ENCODE data around the gene IRF3. TPM values are rescaled to one million over a fixed set of nuclear protein-coding genes. Genes with fewer than 3 reads are reported as not detected.

IRF3 gene
- polyA plus RNA-seq (ENCODE audit: insufficient read length in 3 of 3), result 10 to 100 TPM; 37.6 to 41.5 (median 39.3) TPM

- DNase-seq (ENCODE audit: low read depth in 3 of 3, low spot score in 2 of 3), result peak in 2 of 3 donors; percentile 95
Measured at GRCh38 chr19:49665351-49666119, at the start of gene IRF3, which contains the start of gene BCL2L12. IRF3 (minus strand) TSS chr19:49665857; CDS start chr19:49664838, 1,019 bp downstream. BCL2L12 (plus strand) TSS chr19:49665933; CDS start chr19:49666693, 760 bp downstream.

DNA sequence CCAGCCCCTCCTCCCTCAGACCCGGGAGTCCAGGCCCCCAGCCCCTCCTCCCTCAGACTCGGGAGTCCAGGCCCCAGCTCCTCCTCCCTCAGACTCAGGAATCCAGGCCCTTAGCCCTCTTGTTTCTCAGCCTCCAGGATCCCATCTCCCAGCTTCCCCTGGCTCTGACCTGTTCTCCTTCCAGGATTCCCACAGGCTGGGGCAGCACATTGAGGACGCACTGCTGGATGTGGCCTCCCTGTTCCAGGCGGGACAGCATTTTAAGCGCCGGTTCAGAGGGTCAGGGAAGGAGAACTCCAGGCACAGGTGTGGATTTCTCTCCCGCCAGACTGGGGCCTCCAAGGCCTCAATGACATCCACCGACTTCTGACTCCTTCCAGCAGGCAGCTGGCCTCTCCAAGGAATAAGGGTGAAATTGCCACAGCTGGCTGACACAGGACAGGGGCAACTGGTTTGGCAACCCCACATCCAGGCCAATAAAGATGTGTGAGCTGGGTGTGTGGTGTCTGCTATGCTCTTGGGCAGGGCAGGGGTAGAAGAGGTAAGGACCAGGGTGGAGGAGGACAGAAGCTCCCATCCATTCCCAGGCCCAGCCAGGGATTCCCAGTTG is 47.7 kb upstream of the IRF3 start:
- no peak for DNase-seq (ENCODE audit: low read depth in 3 of 3, low spot score in 2 of 3)

- no peak for DNase-seq (ENCODE audit: low read depth in 3 of 3, low spot score in 2 of 3)
Measured at GRCh38 chr19:49712397-49712859, 46.8 kb upstream of the IRF3 start.

GRCh38 chr19:49710372-49710951 is 44.8 kb upstream of the IRF3 start:
- DNase-seq (ENCODE audit: low read depth in 3 of 3, low spot score in 2 of 3), result no peak

DNA sequence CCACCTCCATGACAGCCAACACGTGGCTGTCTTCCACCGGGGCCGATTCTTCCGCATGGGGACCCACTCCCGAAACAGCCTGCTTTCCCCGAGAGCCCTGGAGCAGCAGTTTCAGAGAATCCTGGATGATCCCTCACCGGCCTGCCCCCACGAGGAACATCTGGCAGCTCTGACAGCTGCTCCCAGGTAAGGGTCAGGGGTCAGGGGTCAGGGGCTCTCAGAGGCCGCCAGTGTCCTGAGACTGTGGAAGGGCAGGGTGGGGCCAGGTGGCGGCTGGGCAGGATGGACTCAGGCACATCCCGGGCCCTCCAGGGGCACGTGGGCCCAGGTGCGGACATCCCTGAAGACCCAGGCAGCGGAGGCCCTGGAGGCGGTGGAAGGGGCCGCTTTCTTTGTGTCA is 40.3 kb upstream of the IRF3 start:
- no peak for DNase-seq (ENCODE audit: low read depth in 3 of 3, low spot score in 2 of 3)

DNA sequence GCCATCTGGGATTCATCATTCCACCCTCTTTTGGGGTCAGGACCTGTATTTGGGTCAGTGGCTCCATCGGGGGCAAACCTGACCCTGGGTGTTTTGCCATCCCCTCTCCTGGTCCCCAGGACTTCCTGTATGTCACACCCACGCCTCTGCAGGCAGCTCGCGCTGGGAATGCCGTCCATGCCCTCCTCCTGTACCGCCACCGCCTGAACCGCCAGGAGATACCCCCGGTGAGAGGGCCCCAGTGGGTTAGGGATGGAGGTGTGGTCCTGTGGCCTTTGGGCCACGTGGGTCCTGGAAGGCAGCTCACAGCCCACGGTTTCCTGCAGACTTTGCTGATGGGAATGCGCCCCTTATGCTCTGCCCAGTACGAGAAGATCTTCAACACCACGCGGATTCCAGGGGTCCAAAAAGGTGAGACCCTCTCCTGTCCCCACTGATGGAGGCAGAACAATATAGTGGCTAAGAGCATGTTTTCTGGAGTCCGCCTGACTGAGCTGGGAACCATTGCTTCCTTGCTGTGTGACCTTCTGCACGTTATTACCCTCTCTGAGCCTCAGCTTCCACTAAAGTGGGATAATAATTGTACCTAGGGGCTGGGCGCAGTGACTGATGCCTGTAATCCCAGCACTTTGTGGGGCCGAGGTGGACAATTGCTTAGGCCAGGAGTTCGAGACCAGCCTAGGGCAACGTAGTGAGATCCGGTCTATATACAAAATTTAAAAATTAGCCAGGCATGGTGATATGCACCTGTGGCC is 39.4 kb upstream of the IRF3 start:
- DNase-seq (ENCODE audit: low read depth in 3 of 3, low spot score in 2 of 3), result no peak

DNA sequence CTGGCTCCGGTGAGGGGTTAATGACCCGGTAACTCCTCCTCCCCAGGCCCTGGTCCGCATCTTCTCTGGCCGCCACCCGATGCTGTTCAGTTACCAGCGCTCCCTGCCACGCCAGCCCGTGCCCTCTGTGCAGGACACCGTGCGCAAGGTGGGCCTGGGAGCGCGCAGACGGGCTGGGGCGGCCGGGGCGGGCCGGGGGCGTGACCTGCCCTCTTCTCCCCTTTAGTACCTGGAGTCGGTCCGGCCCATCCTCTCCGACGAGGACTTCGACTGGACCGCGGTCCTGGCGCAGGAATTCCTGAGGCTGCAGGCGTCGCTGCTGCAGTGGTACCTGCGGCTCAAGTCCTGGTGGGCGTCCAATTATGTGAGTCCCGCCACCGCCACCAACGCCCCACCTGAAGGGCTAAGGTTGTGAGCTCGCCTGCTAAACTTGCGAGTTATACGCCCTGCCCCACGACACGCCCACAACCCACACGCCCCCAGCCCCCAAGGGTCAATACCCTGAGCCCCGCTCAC is 35.7 kb upstream of the IRF3 start:
- DNase-seq (ENCODE audit: low read depth in 3 of 3, low spot score in 2 of 3), result no peak

GRCh38 chr19:49700563-49700962 is 34.9 kb upstream of the IRF3 start:
- DNase-seq (ENCODE audit: low read depth in 3 of 3, low spot score in 2 of 3), result no peak

- DNase-seq (ENCODE audit: low read depth in 3 of 3, low spot score in 2 of 3), result no peak
Measured at GRCh38 chr19:49699364-49699763, 33.7 kb upstream of the IRF3 start.

DNA sequence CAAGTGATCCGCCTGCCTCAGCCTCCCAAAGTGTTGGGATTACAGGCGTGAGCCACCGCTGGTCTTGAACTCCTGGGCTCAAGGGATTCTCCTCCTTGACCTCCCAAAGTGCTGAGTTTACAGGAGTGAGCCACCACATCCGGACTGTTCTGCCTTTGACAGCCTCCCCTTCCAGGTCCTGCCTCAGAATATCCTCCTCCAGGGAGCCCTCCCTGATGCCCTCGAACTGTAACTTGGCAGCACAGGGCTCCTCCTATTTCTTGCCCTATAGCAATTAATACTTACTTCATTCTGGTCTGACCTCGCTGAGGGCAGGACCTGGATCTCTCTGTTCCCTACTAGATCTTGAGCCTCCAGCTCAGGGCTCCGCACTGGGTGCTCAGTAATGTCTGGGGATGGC is 31.2 kb upstream of the IRF3 start:
- no peak for DNase-seq (ENCODE audit: low read depth in 3 of 3, low spot score in 2 of 3)

- DNase-seq (ENCODE audit: low read depth in 3 of 3, low spot score in 2 of 3), result no peak
Measured at GRCh38 chr19:49696115-49696514, 30.5 kb upstream of the IRF3 start.

- no peak for DNase-seq (ENCODE audit: low read depth in 3 of 3, low spot score in 2 of 3)
Measured at GRCh38 chr19:49692147-49692506, 26.5 kb upstream of the IRF3 start.

- DNase-seq (ENCODE audit: low read depth in 3 of 3, low spot score in 2 of 3), result peak in 2 of 3 donors; percentile 47 to 56
Measured at GRCh38 chr19:49691243-49692146, 25.8 kb upstream of the IRF3 start.

DNA sequence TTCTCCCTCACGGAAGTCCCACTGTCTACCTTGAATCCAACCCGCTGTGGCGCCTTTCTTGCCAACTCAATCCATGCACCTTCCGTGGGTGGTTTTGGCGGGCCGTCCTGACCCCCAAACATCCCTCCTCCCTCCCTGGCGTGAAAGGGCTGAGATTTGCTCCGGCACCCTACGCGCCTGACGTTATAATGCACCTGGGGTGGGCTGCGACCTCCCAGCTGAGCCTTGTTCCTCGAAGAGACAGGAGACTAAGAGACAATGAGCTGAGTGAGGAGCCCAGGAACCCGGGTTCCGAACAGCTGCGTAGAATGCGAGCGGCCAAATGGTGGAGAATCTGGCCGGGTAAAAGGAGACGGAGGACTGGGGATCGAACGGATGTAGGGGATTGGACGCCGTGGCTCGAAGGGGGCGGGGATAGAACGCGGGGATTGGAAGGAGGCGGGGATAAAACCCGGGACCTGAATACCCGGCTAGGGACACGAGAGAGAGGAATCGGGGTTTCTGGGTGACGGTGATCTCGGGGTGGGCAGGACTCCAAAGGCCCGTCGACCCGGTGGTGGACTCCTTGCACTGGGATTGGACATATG is 25.1 kb upstream of the IRF3 start, which contains the start of gene CPT1C:
Gene CPT1C, plus strand, starts transcription at position 461 of the 587 bp plus-strand sequence. CDS start 1,137 bp downstream, outside the sequence.
- peak in 2 of 3 donors; percentile 44 to 61 for DNase-seq (ENCODE audit: low read depth in 3 of 3, low spot score in 2 of 3)

DNA sequence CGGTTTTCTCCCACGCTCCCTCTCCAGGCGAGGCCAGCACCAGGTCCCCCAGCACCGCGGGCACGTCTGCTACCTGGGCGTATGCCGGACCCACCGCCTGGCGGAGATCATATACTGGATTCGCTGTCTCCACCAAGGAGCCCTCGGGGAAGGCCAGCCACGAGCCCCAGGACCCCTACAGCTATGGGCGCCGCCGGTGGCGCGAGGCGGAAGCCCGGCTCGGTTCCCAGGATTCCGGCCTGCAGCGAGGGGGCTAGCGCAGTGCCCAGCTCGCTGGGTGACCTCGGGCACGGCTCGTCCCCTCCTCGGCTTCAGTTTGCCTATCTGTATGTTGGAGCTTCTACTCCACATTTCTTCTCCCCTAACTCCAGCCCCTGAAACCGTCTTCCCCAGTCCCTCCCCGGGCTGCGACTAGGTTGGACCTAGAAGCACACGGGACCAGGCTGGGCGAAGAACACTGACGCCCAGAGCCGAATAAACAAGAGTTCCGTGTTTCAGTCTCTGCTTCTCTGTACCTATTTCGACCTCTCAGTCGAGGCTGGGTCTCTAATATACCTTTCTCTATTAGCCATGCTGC is 24.5 kb upstream of the IRF3 start:
- no peak for DNase-seq (ENCODE audit: low read depth in 3 of 3, low spot score in 2 of 3)

DNA sequence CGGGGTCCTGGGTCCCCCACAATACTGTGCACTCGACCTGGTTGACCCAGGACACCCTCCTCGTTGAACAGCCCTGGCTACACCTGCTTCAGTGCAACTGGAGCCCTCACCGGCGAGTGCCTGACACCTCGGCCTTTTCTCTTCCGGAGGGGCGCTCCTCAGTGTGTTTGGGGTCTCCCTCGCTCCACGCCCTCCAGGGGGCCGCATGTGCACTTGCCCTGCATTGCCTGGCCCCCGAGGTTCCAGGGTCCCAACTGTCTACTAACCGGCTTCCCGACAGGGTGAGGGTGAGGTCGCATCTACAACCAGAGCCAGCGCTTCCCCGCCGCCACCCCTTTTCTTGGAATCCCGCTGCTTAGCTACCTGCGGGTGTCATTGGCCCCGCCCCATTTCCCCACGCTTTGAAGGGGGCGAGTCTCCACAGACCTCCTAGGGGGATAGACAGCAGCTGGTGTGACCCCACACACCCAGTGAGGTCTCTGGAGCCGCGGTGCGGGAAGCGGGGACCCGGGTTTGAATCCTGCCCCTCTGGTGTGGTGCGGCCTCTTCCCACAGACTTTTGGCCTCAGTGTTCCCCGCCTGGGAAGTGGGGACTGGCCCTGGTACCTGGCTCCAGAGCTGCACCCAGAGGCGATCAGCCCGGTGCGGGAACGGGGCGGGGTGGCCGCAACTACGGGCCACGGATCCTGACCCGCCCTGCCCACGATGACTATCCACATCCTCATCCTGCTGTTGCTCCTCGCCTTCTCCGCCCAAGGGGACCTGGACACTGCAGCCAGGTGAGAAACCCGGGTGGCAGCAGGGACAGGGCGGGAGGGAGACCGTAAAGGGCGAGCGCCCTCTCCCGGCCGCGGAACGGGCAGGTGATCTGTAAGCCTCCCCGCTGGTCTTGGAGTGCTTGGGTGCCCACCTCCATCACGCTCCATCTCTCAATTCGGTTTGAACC is 23.7 kb upstream of the IRF3 start, which contains the start of gene ADM5:
Gene ADM5, plus strand, starts transcription at position 462 of the 946 bp plus-strand sequence. Its CDS starts 244 bp downstream, at position 706.
- DNase-seq (ENCODE audit: low read depth in 3 of 3, low spot score in 2 of 3), result no peak

GRCh38 chr19:49688531-49689132 is 23.0 kb upstream of the IRF3 start:
- DNase-seq (ENCODE audit: low read depth in 3 of 3, low spot score in 2 of 3), result no peak
